CD14-positive monocyte (primary cell): ENCODE results near the gene PRCP. TPM values are rescaled to one million over a fixed set of nuclear protein-coding genes. Genes with fewer than 3 reads are reported as not detected.

Source experiments
- DNase-seq, 3 donors: peaks; one replicate each; pipeline ENCODE4 v3.0.0-alpha.2; 2011 to 2022
- H2AFZ ChIP-seq: 2 replicates; pipeline ENCODE4 v1.6.0; 2012; ENCODE audit warnings: mild to moderate bottlenecking, low read depth, low read length, inconsistent platforms; ENCODE audit not compliant: insufficient read depth, poor library complexity, severe bottlenecking
- H3K27ac ChIP-seq, 2 donors: 1 replicate in 1 of 2; 2 replicates in 1 of 2; pipeline ENCODE4 v1.5.1; 2012 to 2013; ENCODE audit warnings: low read length in 2 of 2, control low read depth in 1 of 2, inconsistent platforms in 1 of 2, low read depth in 1 of 2, mild to moderate bottlenecking in 1 of 2
- H3K27me3 ChIP-seq, 2 donors: one replicate each; pipeline versions ENCODE4 v1.6.0 to v1.6.1; 2011 to 2013; ENCODE audit warnings: low read length in 2 of 2; ENCODE audit not compliant: control insufficient read depth in 2 of 2, insufficient read depth in 2 of 2
- H3K36me3 ChIP-seq, 2 donors: replicated peaks in 1 of 2; 1 replicate in 1 of 2; 2 replicates in 1 of 2; pipeline versions ENCODE4 v1.5.1 to v1.6.1; 2012 to 2013; ENCODE audit warnings: low read length in 2 of 2, control low read depth in 1 of 2, inconsistent platforms in 1 of 2, mild to moderate bottlenecking in 1 of 2; ENCODE audit not compliant: insufficient read depth in 2 of 2, control insufficient read depth in 1 of 2
- H3K4me1 ChIP-seq, 2 donors: 1 replicate in 1 of 2; 2 replicates in 1 of 2; pipeline versions ENCODE4 v1.5.1 to v1.6.1; 2012 to 2013; ENCODE audit warnings: low read length in 2 of 2, control low read depth in 1 of 2, inconsistent platforms in 1 of 2, mild to moderate bottlenecking in 1 of 2, moderate library complexity in 1 of 2; ENCODE audit not compliant: insufficient read depth in 2 of 2, control insufficient read depth in 1 of 2
- H3K4me2 ChIP-seq: replicated peaks from 2 replicates; pipeline ENCODE3; 2012; ENCODE audit warnings: low read length, moderate library complexity, mild to moderate bottlenecking; ENCODE audit not compliant: poor library complexity, severe bottlenecking; ENCODE audit errors: extremely low read depth
- H3K4me3 ChIP-seq, 3 experiments: fragments of 200-600 bp in 1 of 3; sonication (generic) in 1 of 3; replicated peaks in 1 of 3; 1 replicate in 2 of 3; 2 replicates in 1 of 3; pipeline ENCODE4 v1.5.1; 2011 to 2013; ENCODE audit warnings: low read length in 3 of 3, mild to moderate bottlenecking in 3 of 3, control low read depth in 2 of 3, low read depth in 2 of 3, inconsistent platforms in 1 of 3, moderate library complexity in 1 of 3
- H3K79me2 ChIP-seq: 2 replicates; pipeline ENCODE4 v1.6.0; 2012; ENCODE audit warnings: mild to moderate bottlenecking, control low read depth, inconsistent platforms, low read length, moderate library complexity; ENCODE audit not compliant: insufficient read depth
- H3K9ac ChIP-seq: 2 replicates; pipeline ENCODE4 v1.6.0; 2017; ENCODE audit warnings: low read length, mild to moderate bottlenecking; ENCODE audit not compliant: insufficient read depth, poor library complexity, severe bottlenecking
- H3K9me3 ChIP-seq, 2 donors: replicated peaks in 1 of 2; 1 replicate in 1 of 2; 2 replicates in 1 of 2; pipeline versions ENCODE4 v1.5.1 to v1.6.1; 2012 to 2013; ENCODE audit warnings: low read length in 2 of 2, control low read depth in 1 of 2; ENCODE audit not compliant: control insufficient read depth in 1 of 2, insufficient read depth in 1 of 2
- H4K20me1 ChIP-seq: 2 replicates; pipeline ENCODE4 v1.6.0; 2012; ENCODE audit warnings: mild to moderate bottlenecking, low read length, control low read depth, moderate library complexity; ENCODE audit not compliant: insufficient read depth
- H3K27ac Mint-ChIP-seq, 7 donors: one replicate each; pipeline ENCODE4 v1.8.0; 2020; ENCODE audit warnings: mild to moderate bottlenecking in 7 of 7, mixed read lengths in 7 of 7, moderate library complexity in 6 of 7, inconsistent platforms in 2 of 7
- H3K27me3 Mint-ChIP-seq, 3 donors: one replicate each; pipeline ENCODE4 v1.8.0; 2021 to 2022; ENCODE audit warnings: low read depth in 3 of 3, mild to moderate bottlenecking in 3 of 3, mixed read lengths in 3 of 3, moderate library complexity in 3 of 3, inconsistent platforms in 1 of 3
- H3K36me3 Mint-ChIP-seq, 2 donors: one replicate each; pipeline ENCODE4 v1.8.0; 2020; ENCODE audit warnings: mixed read lengths in 2 of 2, inconsistent platforms in 1 of 2, mild to moderate bottlenecking in 1 of 2
- H3K4me1 Mint-ChIP-seq: one replicate; pipeline ENCODE4 v1.8.0; 2020; ENCODE audit warnings: mild to moderate bottlenecking, mixed read lengths
- H3K4me3 Mint-ChIP-seq, 2 donors: one replicate each; pipeline ENCODE4 v1.8.0; 2020; ENCODE audit warnings: mild to moderate bottlenecking in 2 of 2, mixed read lengths in 2 of 2, moderate library complexity in 1 of 2
- H3K9me3 Mint-ChIP-seq, 7 donors: one replicate each; pipeline ENCODE4 v1.8.0; 2020 to 2022; ENCODE audit warnings: mixed read lengths in 7 of 7, mild to moderate bottlenecking in 6 of 7, moderate library complexity in 6 of 7, inconsistent platforms in 2 of 7
- CTCF ChIP-seq: fragments of 200-600 bp; IDR thresholded peaks from one replicate; pipeline ENCODE4 v1.8.0; 2022; ENCODE audit warnings: antibody characterized with exemption, mild to moderate bottlenecking
- WGBS: methylation state at CpG from one replicate; pipeline ENCODE4 v1.1.5; 2013; ENCODE audit warnings: missing lambda C conversion rate; ENCODE audit not compliant: insufficient coverage; 5-methylcytosine and 5-hydroxymethylcytosine counted together
- intact Hi-C, 2 donors: fragments of 100-400 bp; cut with micrococcal nuclease; formaldehyde crosslinking; loops; one replicate each; pipeline versions ENCODE4 v1.15.0 to v1.15.1; 2023
- polyA plus RNA-seq, 3 donors: library from polyadenylated mRNA; depleted of rRNA in 1 of 3; unstranded in 2 of 3; stranded (reverse) in 1 of 3; fragments of 300-500 nt in 2 of 3; fragments of >200 nt in 1 of 3; fragmentation: Illumina TruSeq in 2 of 3; gene quantifications; 1 replicate in 2 of 3; 2 replicates in 1 of 3; pipeline ENCODE4 v1.2.3, GENCODE V29; 2012 to 2021

The PRCP gene
- polyA plus RNA-seq, 3 donors, result 68.0 to 228 (median 186) TPM

GRCh38 chr11:82907371-82907770 lies 7.1 kb upstream of the PRCP start:
- H3K27me3 ChIP-seq, result no peaks in the 10 kb centered on the region
- peak overlapping the region; percentile 48 for H3K4me2 ChIP-seq
- Mint-ChIP-seq H3K4me3 (peak overlapping the region in 1 of 2 donors; percentile 66), H3K36me3 (peaks cover 34 to 43% of the 10 kb centered on the region in 2 donors), H3K27me3 (no peaks in the 10 kb centered on the region), H3K4me1 (peaks cover 31% of the 10 kb centered on the region), H3K27ac (peak overlapping the region; percentile 66 to 93 (median 88)), H3K9me3 (peaks cover 0 to 4% (median 0%) of the 10 kb centered on the region in 7 donors)
- DNase-seq, result peak; percentile 54 to 75 (median 71)
- no peaks in the 10 kb centered on the region for H4K20me1 ChIP-seq
- no peaks in the 10 kb centered on the region for H3K9me3 ChIP-seq
- WGBS, result no CpG with 5 or more reads among the region's 5 CpGs
- intact Hi-C loops, result loop anchor here in 1 of 2 donors (10.0 kb wide), 1 partner anchor 167 kb away; the partner anchor contains the start of gene RAB30
- peak overlapping the region; percentile 17 for H2AFZ ChIP-seq
- peak overlapping the region; percentile 40 to 61 for H3K27ac ChIP-seq
- H3K36me3 ChIP-seq, result peaks cover 4 to 47% of the 10 kb centered on the region in 2 donors
- H3K4me3 ChIP-seq, result peak overlapping the region in 1 of 3 experiments; percentile 8
- H3K4me1 ChIP-seq, result peaks cover 15 to 28% of the 10 kb centered on the region in 2 donors
- H3K9ac ChIP-seq, result no peak overlapping the region
- TF ChIP-seq CTCF, result no peak
- H3K79me2 ChIP-seq, result peaks cover 85% of the 10 kb centered on the region

- Histone ChIP-seq H3K4me3 (peak overlapping the region in 1 of 3 experiments; percentile 8), H3K27me3 (no peaks in the 10 kb centered on the region), H3K4me1 (peaks cover 19 to 33% of the 10 kb centered on the region in 2 donors), H4K20me1 (no peaks in the 10 kb centered on the region), H2AFZ (peak overlapping the region; percentile 17), H3K79me2 (peaks cover 86% of the 10 kb centered on the region), H3K27ac (peak overlapping the region in 1 of 2 donors; percentile 61), H3K9me3 (no peaks in the 10 kb centered on the region), H3K9ac (no peak overlapping the region), H3K36me3 (peaks cover 4 to 42% of the 10 kb centered on the region in 2 donors), H3K4me2 (peak overlapping the region; percentile 48)
- no peaks in the 10 kb centered on the region for H3K27me3 Mint-ChIP-seq
- TF ChIP-seq CTCF, result no peak
- H3K36me3 Mint-ChIP-seq, result peaks cover 34 to 42% of the 10 kb centered on the region in 2 donors
- H3K4me3 Mint-ChIP-seq, result peak overlapping the region in 1 of 2 donors; percentile 66
- DNase-seq, result no peak
- H3K9me3 Mint-ChIP-seq, result peaks cover 0 to 4% (median 0%) of the 10 kb centered on the region in 7 donors
- peak overlapping the region; percentile 66 to 93 (median 88) for H3K27ac Mint-ChIP-seq
- peaks cover 35% of the 10 kb centered on the region for H3K4me1 Mint-ChIP-seq
- no CpG with 5 or more reads among the region's 2 CpGs for WGBS
- intact Hi-C loops, result loop anchor here in 1 of 2 donors (10.0 kb wide), 1 partner anchor 168 kb away; the partner anchor contains the start of gene RAB30
Observed at GRCh38 chr11:82906931-82907330, 6.7 kb upstream of the PRCP start.
